HPDE6-E6E7 (cell line): ENCODE data around the gene CHST9.
"Not testable (repeated sequence)": the region's sequence is repeated elsewhere in the genome, so short reads cannot be mapped to it uniquely, and the experiment has no call there.

Source experiments
- DNase-seq: peaks from one replicate; pipeline ENCODE4 v3.0.0; 2011; ENCODE audit warnings: missing footprints; ENCODE audit errors: extremely low spot score

CHST9 gene

GRCh38 chr18:27004056-27004829 lies 180.9 kb downstream of the CHST9 start:
- DNase-seq, result no peak

- no peak for DNase-seq
These were observed 185.3 kb downstream of the CHST9 start for GRCh38 chr18:26999797-27000196.

GRCh38 chr18:26993568-26993967 lies 191.5 kb downstream of the CHST9 start:
- no peak for DNase-seq

GRCh38 chr18:26992926-26993325 lies 192.2 kb downstream of the CHST9 start:
- no peak for DNase-seq

- no peak for DNase-seq
These were observed 195.3 kb downstream of the CHST9 start for GRCh38 chr18:26989842-26990241.

GRCh38 chr18:26981360-26982082 lies 203.6 kb downstream of the CHST9 start:
- DNase-seq, result no peak

- DNase-seq, result no peak
These were observed 206.2 kb downstream of the CHST9 start for GRCh38 chr18:26978812-26979341.

GRCh38 chr18:26977781-26978180 lies 207.3 kb downstream of the CHST9 start:
- no peak for DNase-seq

- no peak for DNase-seq
These were observed 208.9 kb downstream of the CHST9 start for GRCh38 chr18:26976206-26976605.

- DNase-seq, result not testable (repeated sequence)
These were observed 212.6 kb downstream of the CHST9 start for GRCh38 chr18:26972549-26972948.

- no peak for DNase-seq
These were observed 213.7 kb downstream of the CHST9 start for GRCh38 chr18:26971409-26971808.

GRCh38 chr18:26970637-26971036 lies 214.5 kb downstream of the CHST9 start:
- DNase-seq, result no peak

- no peak for DNase-seq
These were observed 219.9 kb downstream of the CHST9 start for GRCh38 chr18:26965206-26965605.

GRCh38 chr18:26963292-26963691 lies 221.8 kb downstream of the CHST9 start:
- DNase-seq, result no peak

- no peak for DNase-seq
These were observed 223.3 kb downstream of the CHST9 start for GRCh38 chr18:26961839-26962238.

- peak; percentile 10 for DNase-seq
These were observed 224.2 kb downstream of the CHST9 start for GRCh38 chr18:26960911-26961310.

- no peak for DNase-seq
These were observed 228.2 kb downstream of the CHST9 start for GRCh38 chr18:26956863-26957262.

- no peak for DNase-seq
These were observed 236.4 kb downstream of the CHST9 start for GRCh38 chr18:26948703-26949102.

GRCh38 chr18:26943906-26944305 lies 241.2 kb downstream of the CHST9 start:
- no peak for DNase-seq

- no peak for DNase-seq
These were observed 243.5 kb downstream of the CHST9 start for GRCh38 chr18:26941584-26941983.

GRCh38 chr18:26940744-26941398 lies 244.2 kb downstream of the CHST9 start:
- DNase-seq, result no peak

- DNase-seq, result no peak
These were observed 253.4 kb downstream of the CHST9 start for GRCh38 chr18:26931659-26932058.
